SK-N-SH treated with all-trans-retinoic acid at 6 μM for 48 hours (cell line): ENCODE measurements around the gene GPC5.

Experiments used
- ATAC-seq: fragments of 200-7000 bp; cut with Tn5 transposase; 3 replicates; pipeline ENCODE4 v1.9.1; 2020; ENCODE audit warnings: mild to moderate bottlenecking, moderate library complexity
- BACH2 ChIP-seq: fragments of 250-450 bp; sonication (Bioruptor Pico); IDR thresholded peaks from 2 replicates; pipeline ENCODE4 v1.9.0; 2021; ENCODE audit warnings: mild to moderate bottlenecking, borderline replicate concordance
- CREB5 ChIP-seq: fragments of 250-450 bp; sonication (Bioruptor Pico); IDR thresholded peaks from 2 replicates; pipeline ENCODE4 v1.5.1; 2020; ENCODE audit warnings: low read depth, mild to moderate bottlenecking, moderate library complexity
- CSDC2 ChIP-seq: fragments of 250-450 bp; sonication (Bioruptor Pico); IDR thresholded peaks from 2 replicates; pipeline ENCODE4 v1.5.0; 2020; ENCODE audit warnings: mild to moderate bottlenecking, moderate library complexity
- ESRRG ChIP-seq: fragments of 250-450 bp; sonication (Bioruptor Pico); IDR thresholded peaks from 2 replicates; pipeline ENCODE4 v1.6.1; 2021; ENCODE audit warnings: mild to moderate bottlenecking
- GLIS3 ChIP-seq: fragments of 250-450 bp; sonication (Bioruptor Pico); IDR thresholded peaks from 2 replicates; pipeline ENCODE4 v1.5.0; 2020; ENCODE audit warnings: mild to moderate bottlenecking, moderate library complexity
- ISL1 ChIP-seq: fragments of 250-450 bp; sonication (Bioruptor Pico); IDR thresholded peaks from 2 replicates; pipeline ENCODE4 v2.1.2; 2022; ENCODE audit warnings: mild to moderate bottlenecking, moderate library complexity
- OSR1 ChIP-seq: fragments of 250-450 bp; sonication (Bioruptor Pico); IDR thresholded peaks from 2 replicates; pipeline ENCODE4 v1.8.0; 2022; ENCODE audit warnings: moderate library complexity, mild to moderate bottlenecking, inconsistent platforms
- PPARA ChIP-seq: fragments of 250-450 bp; sonication (Bioruptor Pico); IDR thresholded peaks from 2 replicates; pipeline ENCODE4 v1.5.0; 2020; ENCODE audit warnings: mild to moderate bottlenecking, borderline replicate concordance
- RARB ChIP-seq: fragments of 250-450 bp; sonication (Bioruptor Pico); IDR thresholded peaks from 2 replicates; pipeline ENCODE4 v1.8.0; 2021; ENCODE audit warnings: mild to moderate bottlenecking, moderate library complexity
- SNAI2 ChIP-seq: fragments of 250-450 bp; sonication (Bioruptor Pico); IDR thresholded peaks from 2 replicates; pipeline ENCODE4 v1.5.0; 2020; ENCODE audit warnings: mild to moderate bottlenecking, moderate library complexity
- TCF4 ChIP-seq: fragments of 250-450 bp; sonication (Bioruptor Pico); IDR thresholded peaks from 2 replicates; pipeline ENCODE4 v1.8.0; 2021; ENCODE audit warnings: mild to moderate bottlenecking, moderate library complexity, borderline replicate concordance
- TOX ChIP-seq: fragments of 250-450 bp; sonication (Bioruptor Pico); IDR thresholded peaks from 2 replicates; pipeline ENCODE4 v1.8.0; 2021; ENCODE audit warnings: mild to moderate bottlenecking, moderate library complexity, borderline replicate concordance
- ZC3H10 ChIP-seq: fragments of 250-450 bp; sonication (Bioruptor Pico); IDR thresholded peaks from 2 replicates; pipeline ENCODE4 v1.5.1; 2021; ENCODE audit warnings: mild to moderate bottlenecking, moderate library complexity
- ZFP3 ChIP-seq: fragments of 250-450 bp; sonication (Bioruptor Pico); IDR thresholded peaks from 2 replicates; pipeline ENCODE4 v1.5.0; 2020; ENCODE audit warnings: mild to moderate bottlenecking, moderate library complexity
- ZFP30 ChIP-seq: fragments of 450-650 bp; formaldehyde crosslinking; IDR thresholded peaks from 2 replicates; pipeline ENCODE4 v1.5.0; 2022; ENCODE audit warnings: mild to moderate bottlenecking, moderate library complexity
- ZNF565 ChIP-seq: fragments of 450-650 bp; formaldehyde crosslinking; conservative IDR thresholded peaks from 2 replicates; pipeline ENCODE4 v1.5.0; 2020; ENCODE audit warnings: low read depth, mild to moderate bottlenecking, moderate library complexity
- ZNF70 ChIP-seq: fragments of 450-650 bp; formaldehyde crosslinking; IDR thresholded peaks from 2 replicates; pipeline ENCODE4 v1.5.0; 2020; ENCODE audit warnings: mild to moderate bottlenecking, moderate library complexity
- ZNF8 ChIP-seq: fragments of 450-650 bp; formaldehyde crosslinking; IDR thresholded peaks from 2 replicates; pipeline ENCODE4 v1.5.0; 2020; ENCODE audit warnings: mild to moderate bottlenecking, moderate library complexity
- TF ChIP-seq, protein P1 (sequence below): fragments of 250-450 bp; sonication (Bioruptor Pico); IDR thresholded peaks from 2 replicates; pipeline ENCODE4 v1.5.1; 2021; ENCODE audit warnings: mild to moderate bottlenecking, moderate library complexity
- TF ChIP-seq, protein P2 (sequence below): fragments of 250-450 bp; sonication (Bioruptor Pico); IDR thresholded peaks from 2 replicates; pipeline ENCODE4 v1.8.0; 2020; ENCODE audit warnings: mild to moderate bottlenecking, moderate library complexity, borderline replicate concordance
- TF ChIP-seq, protein P3 (sequence below): fragments of 250-450 bp; sonication (Bioruptor Pico); IDR thresholded peaks from 2 replicates; pipeline ENCODE4 v1.5.0; 2020; ENCODE audit warnings: mild to moderate bottlenecking, moderate library complexity

Gene GPC5

DNA sequence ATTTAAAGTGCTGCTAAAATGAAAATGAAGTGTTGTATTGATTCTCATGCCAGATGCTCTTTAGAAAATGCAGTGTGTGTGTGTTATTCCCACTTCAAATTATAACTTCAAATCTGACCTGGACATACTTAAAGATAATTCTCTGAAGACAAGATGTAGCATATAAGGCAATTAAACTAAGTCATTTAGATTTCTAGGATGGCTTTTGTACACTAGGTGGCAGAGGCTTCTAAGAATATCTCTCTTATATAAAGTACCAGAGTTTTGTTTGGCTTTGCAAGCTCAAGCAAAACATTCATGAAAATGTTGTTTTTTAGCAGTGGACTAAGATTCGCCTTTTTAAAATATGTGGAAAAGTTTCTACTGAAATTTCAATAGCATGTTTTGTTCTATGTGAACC, 407.2 kb downstream of the GPC5 start:
- TF ChIP-seq, protein P1, sequence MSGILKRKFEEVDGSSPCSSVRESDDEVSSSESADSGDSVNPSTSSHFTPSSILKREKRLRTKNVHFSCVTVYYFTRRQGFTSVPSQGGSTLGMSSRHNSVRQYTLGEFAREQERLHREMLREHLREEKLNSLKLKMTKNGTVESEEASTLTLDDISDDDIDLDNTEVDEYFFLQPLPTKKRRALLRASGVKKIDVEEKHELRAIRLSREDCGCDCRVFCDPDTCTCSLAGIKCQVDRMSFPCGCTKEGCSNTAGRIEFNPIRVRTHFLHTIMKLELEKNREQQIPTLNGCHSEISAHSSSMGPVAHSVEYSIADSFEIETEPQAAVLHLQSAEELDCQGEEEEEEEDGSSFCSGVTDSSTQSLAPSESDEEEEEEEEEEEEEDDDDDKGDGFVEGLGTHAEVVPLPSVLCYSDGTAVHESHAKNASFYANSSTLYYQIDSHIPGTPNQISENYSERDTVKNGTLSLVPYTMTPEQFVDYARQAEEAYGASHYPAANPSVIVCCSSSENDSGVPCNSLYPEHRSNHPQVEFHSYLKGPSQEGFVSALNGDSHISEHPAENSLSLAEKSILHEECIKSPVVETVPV (CRISPR knock-in tag) = no peak
- TF ChIP-seq, protein P2, sequence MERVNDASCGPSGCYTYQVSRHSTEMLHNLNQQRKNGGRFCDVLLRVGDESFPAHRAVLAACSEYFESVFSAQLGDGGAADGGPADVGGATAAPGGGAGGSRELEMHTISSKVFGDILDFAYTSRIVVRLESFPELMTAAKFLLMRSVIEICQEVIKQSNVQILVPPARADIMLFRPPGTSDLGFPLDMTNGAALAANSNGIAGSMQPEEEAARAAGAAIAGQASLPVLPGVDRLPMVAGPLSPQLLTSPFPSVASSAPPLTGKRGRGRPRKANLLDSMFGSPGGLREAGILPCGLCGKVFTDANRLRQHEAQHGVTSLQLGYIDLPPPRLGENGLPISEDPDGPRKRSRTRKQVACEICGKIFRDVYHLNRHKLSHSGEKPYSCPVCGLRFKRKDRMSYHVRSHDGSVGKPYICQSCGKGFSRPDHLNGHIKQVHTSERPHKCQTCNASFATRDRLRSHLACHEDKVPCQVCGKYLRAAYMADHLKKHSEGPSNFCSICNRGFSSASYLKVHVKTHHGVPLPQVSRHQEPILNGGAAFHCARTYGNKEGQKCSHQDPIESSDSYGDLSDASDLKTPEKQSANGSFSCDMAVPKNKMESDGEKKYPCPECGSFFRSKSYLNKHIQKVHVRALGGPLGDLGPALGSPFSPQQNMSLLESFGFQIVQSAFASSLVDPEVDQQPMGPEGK (CRISPR knock-in tag) = no peak
- TF ChIP-seq CSDC2 (CRISPR knock-in tag) = no peak
- TF ChIP-seq ZFP30 = no peak
- no peak for TF ChIP-seq TOX (CRISPR knock-in tag)
- TF ChIP-seq ZC3H10 (CRISPR knock-in tag) = no peak
- TF ChIP-seq ZNF565 (CRISPR knock-in tag) = no peak
- TF ChIP-seq, protein P3, sequence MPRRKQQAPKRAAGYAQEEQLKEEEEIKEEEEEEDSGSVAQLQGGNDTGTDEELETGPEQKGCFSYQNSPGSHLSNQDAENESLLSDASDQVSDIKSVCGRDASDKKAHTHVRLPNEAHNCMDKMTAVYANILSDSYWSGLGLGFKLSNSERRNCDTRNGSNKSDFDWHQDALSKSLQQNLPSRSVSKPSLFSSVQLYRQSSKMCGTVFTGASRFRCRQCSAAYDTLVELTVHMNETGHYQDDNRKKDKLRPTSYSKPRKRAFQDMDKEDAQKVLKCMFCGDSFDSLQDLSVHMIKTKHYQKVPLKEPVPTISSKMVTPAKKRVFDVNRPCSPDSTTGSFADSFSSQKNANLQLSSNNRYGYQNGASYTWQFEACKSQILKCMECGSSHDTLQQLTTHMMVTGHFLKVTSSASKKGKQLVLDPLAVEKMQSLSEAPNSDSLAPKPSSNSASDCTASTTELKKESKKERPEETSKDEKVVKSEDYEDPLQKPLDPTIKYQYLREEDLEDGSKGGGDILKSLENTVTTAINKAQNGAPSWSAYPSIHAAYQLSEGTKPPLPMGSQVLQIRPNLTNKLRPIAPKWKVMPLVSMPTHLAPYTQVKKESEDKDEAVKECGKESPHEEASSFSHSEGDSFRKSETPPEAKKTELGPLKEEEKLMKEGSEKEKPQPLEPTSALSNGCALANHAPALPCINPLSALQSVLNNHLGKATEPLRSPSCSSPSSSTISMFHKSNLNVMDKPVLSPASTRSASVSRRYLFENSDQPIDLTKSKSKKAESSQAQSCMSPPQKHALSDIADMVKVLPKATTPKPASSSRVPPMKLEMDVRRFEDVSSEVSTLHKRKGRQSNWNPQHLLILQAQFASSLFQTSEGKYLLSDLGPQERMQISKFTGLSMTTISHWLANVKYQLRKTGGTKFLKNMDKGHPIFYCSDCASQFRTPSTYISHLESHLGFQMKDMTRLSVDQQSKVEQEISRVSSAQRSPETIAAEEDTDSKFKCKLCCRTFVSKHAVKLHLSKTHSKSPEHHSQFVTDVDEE (CRISPR knock-in tag) = no peak
- TF ChIP-seq PPARA (CRISPR knock-in tag) = no peak
- TF ChIP-seq TCF4 (CRISPR knock-in tag) = no peak
- TF ChIP-seq RARB (CRISPR knock-in tag) = no peak
- TF ChIP-seq SNAI2 (CRISPR knock-in tag) = no peak
- TF ChIP-seq ISL1 = no peak
- no peak for TF ChIP-seq ZFP3 (CRISPR knock-in tag)
- TF ChIP-seq BACH2 (CRISPR knock-in tag) = no peak
- TF ChIP-seq GLIS3 (CRISPR knock-in tag) = no peak
- TF ChIP-seq ZNF8 = no peak

DNA sequence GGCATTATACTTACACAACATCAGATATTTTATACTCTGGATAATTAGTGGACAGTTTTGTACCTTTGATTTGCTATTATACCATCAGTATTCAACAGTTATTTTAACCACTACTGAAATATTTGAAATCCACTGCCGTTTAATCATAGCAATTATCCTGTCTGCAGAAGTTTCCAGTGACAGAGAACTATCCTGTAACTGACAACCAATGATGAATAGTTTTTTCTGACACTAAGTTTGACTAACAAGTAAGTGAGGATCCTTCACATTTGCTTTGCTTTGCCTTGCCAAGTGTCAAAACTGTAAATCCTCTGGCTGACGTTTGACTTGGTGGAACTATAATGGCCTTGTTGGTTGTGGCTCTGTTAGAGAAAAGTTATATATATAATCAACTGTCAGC, 410.7 kb downstream of the GPC5 start:
- no peak for ATAC-seq
- no peak for TF ChIP-seq ZC3H10 (CRISPR knock-in tag)
- TF ChIP-seq, protein P1 (CRISPR knock-in tag) = no peak
- no peak for TF ChIP-seq ESRRG (CRISPR knock-in tag)
- TF ChIP-seq ZFP3 (CRISPR knock-in tag) = no peak
- no peak for TF ChIP-seq CREB5 (CRISPR knock-in tag)
- no peak for TF ChIP-seq ZNF565 (CRISPR knock-in tag)

More for the DNA sequence above, 407.2 kb downstream of the GPC5 start:
- peak; percentile 61; the same call in 2 of the 3 replicates for ATAC-seq

DNA sequence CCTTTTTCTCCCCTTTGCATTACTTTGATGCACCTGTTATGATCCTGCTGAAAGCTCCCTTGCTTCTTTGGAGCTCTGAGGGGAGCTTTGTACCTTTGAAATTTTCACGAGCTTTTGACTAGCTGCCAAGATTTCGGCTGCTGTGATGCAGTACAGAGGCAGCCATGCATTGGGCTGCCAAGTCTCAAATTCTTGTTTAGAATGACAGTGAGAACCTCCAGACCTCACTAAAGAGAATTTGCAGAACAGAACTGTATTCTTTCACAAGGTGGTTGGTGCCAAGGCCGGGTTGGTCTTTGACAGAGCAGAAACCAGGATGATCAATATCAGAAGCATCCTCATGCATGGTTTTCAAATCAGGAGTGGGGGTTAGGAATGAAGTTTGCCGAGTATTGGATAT, 414.8 kb downstream of the GPC5 start:
- TF ChIP-seq CSDC2 (CRISPR knock-in tag) (no peak), ZNF565 (CRISPR knock-in tag) (no peak), OSR1 (CRISPR knock-in tag) (no peak), ZNF70 (CRISPR knock-in tag) (no peak), ISL1 (peak; percentile 81), GLIS3 (CRISPR knock-in tag) (peak; percentile 81; the same call in 1 of the 2 replicates), ZFP30 (no peak), TOX (CRISPR knock-in tag) (0 out of 2 replicates have a peak, but pooled peaks have one; percentile 24), SNAI2 (CRISPR knock-in tag) (0 out of 2 replicates have a peak, but pooled peaks have one; percentile 25), TCF4 (CRISPR knock-in tag) (peak; percentile 90)
- TF ChIP-seq, protein P2 (CRISPR knock-in tag) = 0 out of 2 replicates have a peak, but pooled peaks have one; percentile 41
- TF ChIP-seq, protein P3 (CRISPR knock-in tag) = peak; percentile 97
- ATAC-seq = peak; percentile 65
